HepG2 (cell line): ENCODE results near the gene MYO3B. TPM values are rescaled to one million over a fixed set of nuclear protein-coding genes. Genes with fewer than 3 reads are reported as not detected.

ENCODE experiments used
- ATAC-seq: fragments of 200-7000 bp; cut with Tn5 transposase; 3 replicates; pipeline ENCODE4 v1.9.1; 2020; ENCODE audit warnings: mild to moderate bottlenecking, moderate library complexity
- BruUV-seq: library from RNA; stranded (reverse); fragments of 400-500 nt; replicated peaks from 2 replicates; lab custom pipeline; 2021; lab: Mats Ljungman, UMichigan
- CTCF ChIA-PET: fragments of 300-600 bp; formaldehyde crosslinking; extraction: SDS; loops from one replicate; lab custom pipeline; 2021; ENCODE audit warnings: low total read pairs, inconsistent platforms, low intra/inter-chr PET ratio; lab: Yijun Ruan, JAX
- POLR2A ChIA-PET: fragments of 350-600 bp; sonication (Branson Sonifier 250); formaldehyde crosslinking; loops from one replicate; lab custom pipeline; 2020; ENCODE audit warnings: antibody characterized with exemption, inconsistent platforms; lab: Yijun Ruan, JAX
- DNase-seq: peaks from one replicate; pipeline ENCODE4 v3.0.0-alpha.2; 2015; ENCODE audit warnings: low spot score
- FAIRE-seq: peaks from 3 replicates; lab custom pipeline; 2011; peaks lifted over from hg19 to GRCh38; lab: Jason Lieb, UNC
- H2AFZ ChIP-seq: one replicate; pipeline ENCODE4 v1.6.1; 2011; ENCODE audit warnings: low read length, inconsistent platforms
- H3K27ac ChIP-seq: fragments of 300-600 bp; 3 replicates; pipeline ENCODE4 v1.8.0; 2011; ENCODE audit warnings: mixed run types, mild to moderate bottlenecking, mixed read lengths, low read length, inconsistent platforms; ENCODE audit not compliant: insufficient read depth; ENCODE audit errors: extremely low read length
- H3K27me3 ChIP-seq, 2 experiments: fragments of 200-600 bp in 1 of 2; 2 replicates in 1 of 2; 3 replicates in 1 of 2; pipeline versions ENCODE4 v1.6.0 to v1.8.0; 2011; ENCODE audit warnings: low read length in 2 of 2, mild to moderate bottlenecking in 2 of 2, moderate library complexity in 2 of 2, inconsistent platforms in 1 of 2; ENCODE audit not compliant: insufficient read depth in 2 of 2, control insufficient read depth in 1 of 2
- H3K36me3 ChIP-seq, 2 experiments: fragments of 200-600 bp in 1 of 2; replicated peaks in 1 of 2; 2 replicates in 1 of 2; 3 replicates in 1 of 2; pipeline versions ENCODE4 v1.5.1 to v1.8.0; 2011; ENCODE audit warnings: low read length in 2 of 2, inconsistent platforms in 1 of 2; ENCODE audit not compliant: insufficient read depth in 2 of 2, control insufficient read depth in 1 of 2
- H3K4me1 ChIP-seq: 2 replicates; pipeline ENCODE4 v1.5.1; 2012; ENCODE audit warnings: low read length, inconsistent platforms; ENCODE audit not compliant: insufficient read depth
- H3K4me2 ChIP-seq: 2 replicates; pipeline ENCODE4 v1.6.0; 2011; ENCODE audit warnings: low read depth, low read length, inconsistent platforms
- H3K4me3 ChIP-seq, 3 experiments: fragments of 200-600 bp in 1 of 3; sonication (generic), shearing (Covaris generic) in 1 of 3; replicated peaks in 1 of 3; 2 replicates each; pipeline ENCODE4 v1.5.1; 2011 to 2016; ENCODE audit warnings: low read length in 3 of 3, inconsistent platforms in 2 of 3, low read depth in 2 of 3, mild to moderate bottlenecking in 2 of 3, control low read depth in 1 of 3, mixed read lengths in 1 of 3; ENCODE audit not compliant: insufficient read depth in 1 of 3
- H3K79me2 ChIP-seq: one replicate; pipeline ENCODE4 v1.6.1; 2011; ENCODE audit warnings: low read length, inconsistent platforms; ENCODE audit not compliant: insufficient read depth
- H3K9ac ChIP-seq: 2 replicates; pipeline ENCODE4 v1.6.0; 2011; ENCODE audit warnings: mild to moderate bottlenecking, low read depth, low read length, inconsistent platforms; ENCODE audit not compliant: insufficient read depth
- H3K9me3 ChIP-seq: 2 replicates; pipeline ENCODE4 v1.5.1; 2012; ENCODE audit warnings: mild to moderate bottlenecking, low read length
- H4K20me1 ChIP-seq: 2 replicates; pipeline ENCODE4 v1.6.0; 2011; ENCODE audit warnings: inconsistent platforms, mild to moderate bottlenecking, low read length, moderate library complexity; ENCODE audit not compliant: insufficient read depth
- ARNTL ChIP-seq: sonication (generic); formaldehyde crosslinking; IDR thresholded peaks from 2 replicates; pipeline ENCODE4 v1.4.0; 2020; ENCODE audit warnings: mild to moderate bottlenecking, missing genetic modification reagents
- DPF2 ChIP-seq: sonication (generic); formaldehyde crosslinking; IDR thresholded peaks from 2 replicates; pipeline ENCODE4 v1.4.0; 2020; ENCODE audit warnings: mild to moderate bottlenecking, low read depth, missing genetic modification reagents, borderline replicate concordance
- EED ChIP-seq: sonication (generic); formaldehyde crosslinking; IDR thresholded peaks from 2 replicates; pipeline ENCODE4 v1.5.0; 2020; ENCODE audit warnings: mild to moderate bottlenecking, missing genetic modification reagents
- KLF9 ChIP-seq: IDR thresholded peaks from 2 replicates; pipeline ENCODE4 v1.6.1; 2016; ENCODE audit warnings: low read depth
- MTF1 ChIP-seq: sonication (generic); formaldehyde crosslinking; IDR thresholded peaks from 2 replicates; pipeline ENCODE4 v1.5.0; 2020; ENCODE audit warnings: missing genetic modification reagents
- NR2F2 ChIP-seq: IDR thresholded peaks from 2 replicates; pipeline ENCODE4 v1.6.1; 2012; ENCODE audit warnings: low read depth, inconsistent platforms, borderline replicate concordance
- POLR2AphosphoS5 ChIP-seq: IDR thresholded peaks from 2 replicates; pipeline ENCODE4 v1.6.1; 2012; ENCODE audit warnings: low read depth, low read length
- SRF ChIP-seq: IDR thresholded peaks from 2 replicates; pipeline ENCODE4 v1.6.1; 2011; ENCODE audit warnings: mild to moderate bottlenecking, low read depth, low read length, moderate library complexity
- TFE3 ChIP-seq: IDR thresholded peaks from 2 replicates; pipeline ENCODE4 v1.6.1; 2016
- ZNF17 ChIP-seq: sonication (generic); formaldehyde crosslinking; IDR thresholded peaks from 2 replicates; pipeline ENCODE4 v1.5.0; 2020; ENCODE audit warnings: mild to moderate bottlenecking, missing genetic modification reagents
- ZNF510 ChIP-seq: sonication (generic); formaldehyde crosslinking; IDR thresholded peaks from 2 replicates; pipeline ENCODE4 v1.4.0; 2020; ENCODE audit warnings: low read depth, mild to moderate bottlenecking, missing genetic modification reagents
- ZNF570 ChIP-seq: sonication (generic); formaldehyde crosslinking; IDR thresholded peaks from 2 replicates; pipeline ENCODE4 v1.4.0; 2020; ENCODE audit warnings: mild to moderate bottlenecking, missing genetic modification reagents, borderline replicate concordance
- ZNF747 ChIP-seq: sonication (generic); formaldehyde crosslinking; IDR thresholded peaks from 2 replicates; pipeline ENCODE4 v1.8.1; 2023; ENCODE audit warnings: missing genetic modification reagents, mild to moderate bottlenecking, borderline replicate concordance
- ZNF841 ChIP-seq: sonication (generic); formaldehyde crosslinking; IDR thresholded peaks from 2 replicates; pipeline ENCODE4 v1.8.1; 2023; ENCODE audit warnings: missing genetic modification reagents, borderline replicate concordance
- WGBS: methylation state at CpG from one replicate; pipeline ENCODE4 v1.1.6; 2017; ENCODE audit warnings: low lambda C conversion rate; 5-methylcytosine and 5-hydroxymethylcytosine counted together
- in situ Hi-C: cut with HindIII; loops from 2 replicates; pipeline ENCODE4 v1.10.0; 2017; ENCODE audit warnings: low pct_unique_long_range_greater_than_20kb; ENCODE audit not compliant: extremely low pct_ligation_motif_present
- intact Hi-C: fragments of 100-400 bp; cut with micrococcal nuclease; formaldehyde crosslinking; loops from one replicate; pipeline ENCODE4 v1.10.0; 2022; ENCODE audit not compliant: unreplicated experiment
- polyA plus RNA-seq, 8 experiments: library from polyadenylated mRNA; depleted of rRNA in 3 of 8; stranded (reverse) in 7 of 8; unstranded in 1 of 8; fragments of >200 nt; fragmentation: Illumina TruSeq in 4 of 8; extraction: Trizol in 4 of 8; gene quantifications; 2 replicates each; pipeline versions ENCODE4 v1.2.1 to v1.2.3, GENCODE V29; 2011 to 2016; ENCODE audit warnings: low read depth in 4 of 8, missing spikeins in 1 of 8, mixed read lengths in 1 of 8; ENCODE audit not compliant: insufficient read depth in 1 of 8
- total RNA-seq, 5 experiments: library from RNA; depleted of rRNA; stranded (reverse); fragments of >200 nt; fragmentation: Illumina TruSeq; extraction: Trizol; gene quantifications; 2 replicates each; pipeline ENCODE4 v1.2.3, GENCODE V29; 2016; ENCODE audit warnings: low read depth in 1 of 5
- TF ChIP-seq, protein P1 (sequence below): IDR thresholded peaks from 2 replicates; pipeline ENCODE4 v1.6.1; 2016; ENCODE audit warnings: missing biosample characterization, missing genetic modification reagents, low read depth
- TF ChIP-seq, protein P2 (sequence below): sonication (generic); formaldehyde crosslinking; conservative IDR thresholded peaks from 2 replicates; pipeline ENCODE4 v1.8.0; 2022; ENCODE audit warnings: missing genetic modification reagents

The MYO3B gene
- total and polyA plus RNA-seq, 2 of the 13 experiments (the other 11 are each of a cell fraction or from before 2014, with no cell fraction given): 0.01 TPM; not detected in 1

DNA sequence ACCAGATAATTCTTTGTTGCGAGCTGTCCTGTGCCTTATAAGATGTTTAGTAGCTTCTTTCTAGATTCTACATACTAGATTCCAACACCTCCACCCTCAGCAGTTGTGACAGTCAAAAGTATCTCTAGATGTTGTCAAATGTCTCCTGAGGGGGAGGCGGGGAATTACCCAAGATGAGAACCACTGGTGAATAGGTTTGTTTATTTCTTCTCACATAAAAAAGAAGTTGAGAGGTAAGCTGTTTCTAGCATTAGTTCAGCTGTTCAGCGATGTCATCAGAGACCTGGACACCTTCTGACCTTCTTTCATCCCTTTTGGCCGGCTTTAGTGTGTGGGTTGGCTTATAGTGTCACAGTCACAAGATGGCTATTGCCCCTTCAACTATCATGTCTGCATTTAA is 299.7 kb downstream of the MYO3B start:
- CTCF ChIA-PET: no interaction called here
- FAIRE-seq: no peak
- Histone ChIP-seq H3K9me3 (no peaks in the 10 kb centered on the region), H3K4me2 (no peak overlapping the region), H4K20me1 (no peaks in the 10 kb centered on the region), H3K9ac (no peak overlapping the region), H3K27me3 (no peaks in the 10 kb centered on the region), H3K4me3 (no peak overlapping the region), H3K36me3 (no peaks in the 10 kb centered on the region), H2AFZ (peak overlapping the region; percentile 5), H3K4me1 (peaks cover 33% of the 10 kb centered on the region), H3K27ac (no peak overlapping the region), H3K79me2 (no peaks in the 10 kb centered on the region)
- BruUV-seq: no TSS peak
- in situ Hi-C loops: no loop called here
- intact Hi-C loops: no loop called here
- TF ChIP-seq MTF1 (CRISPR knock-in tag) (no peak), ZNF841 (CRISPR knock-in tag) (no peak), DPF2 (CRISPR knock-in tag) (no peak), POLR2AphosphoS5 (no peak)
- TF ChIP-seq, protein P1, sequence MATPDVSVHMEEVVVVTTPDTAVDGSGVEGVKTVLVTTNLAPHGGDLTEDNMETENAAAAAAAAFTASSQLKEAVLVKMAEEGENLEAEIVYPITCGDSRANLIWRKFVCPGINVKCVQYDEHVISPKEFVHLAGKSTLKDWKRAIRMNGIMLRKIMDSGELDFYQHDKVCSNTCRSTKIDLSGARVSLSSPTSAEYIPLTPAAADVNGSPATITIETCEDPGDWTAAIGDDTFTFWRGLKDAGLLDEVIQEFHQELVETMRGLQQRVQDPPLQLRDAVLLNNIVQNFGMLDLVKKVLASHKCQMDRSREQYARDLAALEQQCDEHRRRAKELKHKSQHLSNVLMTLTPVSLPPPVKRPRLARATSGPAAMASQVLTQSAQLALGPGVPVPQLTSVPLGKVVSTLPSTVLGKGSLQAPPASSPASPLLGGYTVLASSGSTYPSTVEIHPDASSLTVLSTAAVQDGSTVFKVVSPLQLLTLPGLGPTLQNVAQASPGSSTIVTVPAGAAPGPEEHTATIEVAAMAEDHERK (CRISPR knock-in tag): no peak
- ATAC-seq: no peak
- POLR2A ChIA-PET: interaction anchor here (1.0 kb wide), 1 partner anchor 238 kb away, joined by 3 read pairs; the partner anchor contains the start of gene SP5
- no peak for DNase-seq
- WGBS: 28% methylated on average over 4 of the region's 4 CpGs

GRCh38 chr2:170481201-170481600 is 303.3 kb downstream of the MYO3B start:
- H3K27ac ChIP-seq: no peak overlapping the region
- ATAC-seq (no peak), FAIRE-seq (no peak), DNase-seq (no peak)
- intact Hi-C loops: no loop called here
- no peak overlapping the region for H3K4me2 ChIP-seq
- H2AFZ ChIP-seq: no peak overlapping the region
- no peak overlapping the region for H3K9ac ChIP-seq
- in situ Hi-C loops: no loop called here
- H3K79me2 ChIP-seq: no peaks in the 10 kb centered on the region
- H3K27me3 ChIP-seq: no peaks in the 10 kb centered on the region
- peaks cover 34% of the 10 kb centered on the region for H3K4me1 ChIP-seq
- BruUV-seq: no TSS peak
- H3K9me3 ChIP-seq: no peaks in the 10 kb centered on the region
- ChIA-PET POLR2A (no interaction called here), CTCF (no interaction called here)
- H3K4me3 ChIP-seq: no peak overlapping the region
- H3K36me3 ChIP-seq: no peaks in the 10 kb centered on the region
- no peaks in the 10 kb centered on the region for H4K20me1 ChIP-seq
- TF ChIP-seq EED (CRISPR knock-in tag) (no peak), ZNF510 (no peak), ZNF17 (CRISPR knock-in tag) (no peak), KLF9 (CRISPR knock-in tag) (no peak), ARNTL (CRISPR knock-in tag) (no peak), NR2F2 (no peak), SRF (no peak), ZNF570 (CRISPR knock-in tag) (no peak), TFE3 (CRISPR knock-in tag) (no peak), ZNF747 (CRISPR knock-in tag) (no peak)
- TF ChIP-seq, protein P2, sequence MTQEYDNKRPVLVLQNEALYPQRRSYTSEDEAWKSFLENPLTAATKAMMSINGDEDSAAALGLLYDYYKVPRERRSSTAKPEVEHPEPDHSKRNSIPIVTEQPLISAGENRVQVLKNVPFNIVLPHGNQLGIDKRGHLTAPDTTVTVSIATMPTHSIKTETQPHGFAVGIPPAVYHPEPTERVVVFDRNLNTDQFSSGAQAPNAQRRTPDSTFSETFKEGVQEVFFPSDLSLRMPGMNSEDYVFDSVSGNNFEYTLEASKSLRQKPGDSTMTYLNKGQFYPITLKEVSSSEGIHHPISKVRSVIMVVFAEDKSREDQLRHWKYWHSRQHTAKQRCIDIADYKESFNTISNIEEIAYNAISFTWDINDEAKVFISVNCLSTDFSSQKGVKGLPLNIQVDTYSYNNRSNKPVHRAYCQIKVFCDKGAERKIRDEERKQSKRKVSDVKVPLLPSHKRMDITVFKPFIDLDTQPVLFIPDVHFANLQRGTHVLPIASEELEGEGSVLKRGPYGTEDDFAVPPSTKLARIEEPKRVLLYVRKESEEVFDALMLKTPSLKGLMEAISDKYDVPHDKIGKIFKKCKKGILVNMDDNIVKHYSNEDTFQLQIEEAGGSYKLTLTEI (CRISPR knock-in tag): no peak
- WGBS: 64% methylated on average over 4 of the region's 4 CpGs
